MM.1S (cell line): ENCODE measurements around the gene CHRNA7.

ENCODE experiments used
- DNase-seq: peaks from one replicate; pipeline ENCODE4 v3.0.0-alpha.2; 2015
- H2AFZ ChIP-seq: fragments of 300-600 bp; sonication (generic); 2 replicates; pipeline ENCODE4 v1.6.0; 2016; ENCODE audit warnings: antibody characterized with exemption, low read length
- H3F3A ChIP-seq: fragments of 300-600 bp; sonication (generic); 2 replicates; pipeline ENCODE4 v1.6.1; 2016; ENCODE audit warnings: mild to moderate bottlenecking, antibody characterized with exemption, low read length, moderate library complexity, mixed read lengths; ENCODE audit not compliant: insufficient read depth
- H3K27ac ChIP-seq: fragments of 300-600 bp; sonication (generic); 2 replicates; pipeline ENCODE4 v1.5.1; 2016; ENCODE audit warnings: mild to moderate bottlenecking, low read length
- H3K27me3 ChIP-seq: fragments of 300-600 bp; sonication (generic); replicated peaks from 2 replicates; pipeline ENCODE4 v1.6.0; 2016; ENCODE audit warnings: low read length; ENCODE audit not compliant: insufficient read depth
- H3K36me3 ChIP-seq: fragments of 300-600 bp; sonication (generic); replicated peaks from 2 replicates; pipeline ENCODE4 v1.6.1; 2016; ENCODE audit warnings: mild to moderate bottlenecking, low read length, mixed read lengths; ENCODE audit not compliant: insufficient read depth
- H3K4me1 ChIP-seq: fragments of 300-600 bp; sonication (generic); 2 replicates; pipeline ENCODE4 v1.6.1; 2016; ENCODE audit warnings: low read length, mixed read lengths
- H3K4me2 ChIP-seq: fragments of 300-600 bp; sonication (generic); 2 replicates; pipeline ENCODE4 v1.6.0; 2016; ENCODE audit warnings: low read depth, low read length
- H3K4me3 ChIP-seq: fragments of 300-600 bp; sonication (generic); 2 replicates; pipeline ENCODE4 v1.5.1; 2016; ENCODE audit warnings: low read length, mixed read lengths
- H3K79me2 ChIP-seq: fragments of 300-600 bp; sonication (generic); 2 replicates; pipeline ENCODE4 v1.6.1; 2016; ENCODE audit warnings: mixed run types, low read length, mixed read lengths
- H3K9ac ChIP-seq: fragments of 300-600 bp; sonication (generic); 2 replicates; pipeline ENCODE4 v1.6.1; 2016; ENCODE audit warnings: low read length, mixed read lengths
- H3K9me2 ChIP-seq: fragments of 300-600 bp; sonication (generic); replicated peaks from 2 replicates; pipeline ENCODE4 v1.6.1; 2016; ENCODE audit warnings: mild to moderate bottlenecking, low read length, mixed read lengths; ENCODE audit not compliant: insufficient read depth
- H3K9me3 ChIP-seq: fragments of 300-600 bp; sonication (generic); replicated peaks from 2 replicates; pipeline ENCODE4 v1.6.1; 2016; ENCODE audit warnings: mild to moderate bottlenecking, low read length, mixed read lengths; ENCODE audit not compliant: insufficient read depth
- H4K20me1 ChIP-seq: fragments of 300-600 bp; sonication (generic); 2 replicates; pipeline ENCODE4 v1.6.1; 2016; ENCODE audit warnings: mild to moderate bottlenecking, low read length, moderate library complexity, mixed read lengths; ENCODE audit not compliant: insufficient read depth
- CTCF ChIP-seq: fragments of 300-600 bp; sonication (generic); IDR thresholded peaks from 2 replicates; pipeline ENCODE4 v1.5.1; 2016; ENCODE audit warnings: antibody characterized with exemption, low read length, mixed read lengths
- EZH2 ChIP-seq: fragments of 300-600 bp; sonication (generic); optimal IDR thresholded peaks from 2 replicates; pipeline ENCODE3; 2017; ENCODE audit warnings: low read depth, mild to moderate bottlenecking, antibody characterized with exemption, low read length, mixed read lengths
- EZH2phosphoT487 ChIP-seq: fragments of 300-600 bp; sonication (generic); IDR thresholded peaks from 2 replicates; pipeline ENCODE4 v1.6.1; 2018; ENCODE audit warnings: antibody characterized with exemption, low read length

Gene CHRNA7

GRCh38 chr15:32129815-32130214, 99.5 kb downstream of the CHRNA7 start:
- TF ChIP-seq CTCF (no peak), EZH2phosphoT487 (no peak), EZH2 (no peak)

GRCh38 chr15:32130823-32131222, 100.5 kb downstream of the CHRNA7 start:
- H2AFZ ChIP-seq: no peak overlapping the region
- no peaks in the 10 kb centered on the region for H3K9me2 ChIP-seq

More at GRCh38 chr15:32129815-32130214, 99.5 kb downstream of the CHRNA7 start:
- Histone ChIP-seq H3K9me2 (no peaks in the 10 kb centered on the region), H3K27ac (no peak overlapping the region), H3K4me2 (no peak overlapping the region), H3K9me3 (no peaks in the 10 kb centered on the region), H4K20me1 (no peaks in the 10 kb centered on the region), H3K36me3 (no peaks in the 10 kb centered on the region), H3K27me3 (no peaks in the 10 kb centered on the region), H3K4me1 (no peaks in the 10 kb centered on the region), H2AFZ (no peak overlapping the region), H3K79me2 (no peaks in the 10 kb centered on the region), H3F3A (no peaks in the 10 kb centered on the region), H3K9ac (no peak overlapping the region), H3K4me3 (no peak overlapping the region)
- no peak for DNase-seq

GRCh38 chr15:32131803-32132202, 101.5 kb downstream of the CHRNA7 start:
- no peaks in the 10 kb centered on the region for H4K20me1 ChIP-seq
- no peak overlapping the region for H3K4me3 ChIP-seq
- H3K36me3 ChIP-seq: no peaks in the 10 kb centered on the region
- no peak overlapping the region for H2AFZ ChIP-seq
- no peaks in the 10 kb centered on the region for H3K27me3 ChIP-seq
- H3F3A ChIP-seq: no peaks in the 10 kb centered on the region
- TF ChIP-seq EZH2phosphoT487 (no peak), EZH2 (no peak), CTCF (no peak)
- no peak for DNase-seq
- no peak overlapping the region for H3K4me2 ChIP-seq
- no peaks in the 10 kb centered on the region for H3K4me1 ChIP-seq
- H3K9ac ChIP-seq: no peak overlapping the region
- H3K9me3 ChIP-seq: no peaks in the 10 kb centered on the region
- no peaks in the 10 kb centered on the region for H3K79me2 ChIP-seq
- H3K27ac ChIP-seq: no peak overlapping the region
- no peaks in the 10 kb centered on the region for H3K9me2 ChIP-seq

More at GRCh38 chr15:32130823-32131222, 100.5 kb downstream of the CHRNA7 start:
- no peaks in the 10 kb centered on the region for H3K79me2 ChIP-seq
- H3K4me3 ChIP-seq: no peak overlapping the region
- H3K9me3 ChIP-seq: no peaks in the 10 kb centered on the region
- no peaks in the 10 kb centered on the region for H3K36me3 ChIP-seq
- H3K27me3 ChIP-seq: no peaks in the 10 kb centered on the region
- H3K27ac ChIP-seq: no peak overlapping the region
- DNase-seq: no peak
- H4K20me1 ChIP-seq: no peaks in the 10 kb centered on the region
- H3K4me2 ChIP-seq: no peak overlapping the region
- H3F3A ChIP-seq: no peaks in the 10 kb centered on the region
- no peaks in the 10 kb centered on the region for H3K4me1 ChIP-seq
- TF ChIP-seq EZH2: no peak
- no peak for TF ChIP-seq CTCF
- no peak for TF ChIP-seq EZH2phosphoT487
- no peak overlapping the region for H3K9ac ChIP-seq
